ENCODE results near the gene UROC1.

UROC1 gene

DNA sequence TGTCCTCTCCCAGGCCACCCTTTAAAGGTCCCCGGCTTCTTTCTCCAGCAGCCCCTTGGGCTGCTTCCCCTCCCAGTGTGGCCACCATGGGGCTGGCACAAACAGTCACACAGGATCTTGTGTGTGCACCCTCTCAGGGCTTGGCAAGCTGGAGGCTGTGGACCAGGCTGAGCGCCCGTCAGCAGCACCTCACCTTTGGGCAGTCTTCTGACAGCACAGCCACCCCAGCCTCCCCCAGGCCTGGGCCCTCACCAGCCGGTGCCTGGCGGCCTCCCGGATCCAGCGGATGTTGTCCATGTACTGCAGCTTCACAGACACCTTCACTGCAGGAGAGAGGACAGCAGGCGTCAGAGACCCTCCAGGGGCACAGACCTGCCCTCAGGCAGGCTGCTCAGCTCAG, 21.8 kb downstream of the UROC1 start:
- TF ChIP-seq TAF1 (IDR thresholded peaks at IDR 0.05; ENCODE audit: borderline replicate concordance, insufficient read depth, low read length): no peak
- no peak for TF ChIP-seq SIN3A (IDR thresholded peaks at IDR 0.05; ENCODE audit: borderline replicate concordance, insufficient read depth, low read length)
- TF ChIP-seq, protein P1, sequence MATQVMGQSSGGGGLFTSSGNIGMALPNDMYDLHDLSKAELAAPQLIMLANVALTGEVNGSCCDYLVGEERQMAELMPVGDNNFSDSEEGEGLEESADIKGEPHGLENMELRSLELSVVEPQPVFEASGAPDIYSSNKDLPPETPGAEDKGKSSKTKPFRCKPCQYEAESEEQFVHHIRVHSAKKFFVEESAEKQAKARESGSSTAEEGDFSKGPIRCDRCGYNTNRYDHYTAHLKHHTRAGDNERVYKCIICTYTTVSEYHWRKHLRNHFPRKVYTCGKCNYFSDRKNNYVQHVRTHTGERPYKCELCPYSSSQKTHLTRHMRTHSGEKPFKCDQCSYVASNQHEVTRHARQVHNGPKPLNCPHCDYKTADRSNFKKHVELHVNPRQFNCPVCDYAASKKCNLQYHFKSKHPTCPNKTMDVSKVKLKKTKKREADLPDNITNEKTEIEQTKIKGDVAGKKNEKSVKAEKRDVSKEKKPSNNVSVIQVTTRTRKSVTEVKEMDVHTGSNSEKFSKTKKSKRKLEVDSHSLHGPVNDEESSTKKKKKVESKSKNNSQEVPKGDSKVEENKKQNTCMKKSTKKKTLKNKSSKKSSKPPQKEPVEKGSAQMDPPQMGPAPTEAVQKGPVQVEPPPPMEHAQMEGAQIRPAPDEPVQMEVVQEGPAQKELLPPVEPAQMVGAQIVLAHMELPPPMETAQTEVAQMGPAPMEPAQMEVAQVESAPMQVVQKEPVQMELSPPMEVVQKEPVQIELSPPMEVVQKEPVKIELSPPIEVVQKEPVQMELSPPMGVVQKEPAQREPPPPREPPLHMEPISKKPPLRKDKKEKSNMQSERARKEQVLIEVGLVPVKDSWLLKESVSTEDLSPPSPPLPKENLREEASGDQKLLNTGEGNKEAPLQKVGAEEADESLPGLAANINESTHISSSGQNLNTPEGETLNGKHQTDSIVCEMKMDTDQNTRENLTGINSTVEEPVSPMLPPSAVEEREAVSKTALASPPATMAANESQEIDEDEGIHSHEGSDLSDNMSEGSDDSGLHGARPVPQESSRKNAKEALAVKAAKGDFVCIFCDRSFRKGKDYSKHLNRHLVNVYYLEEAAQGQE (IDR thresholded peaks at IDR 0.05; ENCODE audit: insufficient read depth in 1 of 2, low read depth in 2 of 2, low read length in 2 of 2): no peak
- TF ChIP-seq FOXP2 (optimal IDR thresholded peaks at IDR 0.05; ENCODE audit: borderline replicate concordance, extremely low read depth, extremely low read length, insufficient read depth): no peak
- no peak for TF ChIP-seq POLR2AphosphoS5 (IDR thresholded peaks at IDR 0.05; ENCODE audit: low read depth, low read length)

DNA sequence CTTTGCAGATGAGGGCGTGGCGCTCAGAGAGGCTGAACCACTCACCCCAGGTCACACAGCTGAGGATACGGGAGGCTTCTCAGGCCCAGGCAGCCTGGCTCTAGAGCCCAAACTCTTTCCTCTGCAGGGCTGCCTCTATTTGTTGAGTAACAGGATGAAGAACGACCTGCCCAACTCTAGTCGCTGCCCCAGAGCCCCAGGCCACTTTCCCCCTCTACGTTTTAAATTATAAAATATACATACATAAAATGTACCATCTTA, 22.7 kb downstream of the UROC1 start:
- TF ChIP-seq, protein P1 (IDR thresholded peaks at IDR 0.05; ENCODE audit: insufficient read depth in 1 of 2, low read depth in 2 of 2, low read length in 2 of 2): no peak
- no peak for TF ChIP-seq SIN3A (IDR thresholded peaks at IDR 0.05; ENCODE audit: borderline replicate concordance, insufficient read depth, low read length)
- no peak for TF ChIP-seq FOXP2 (optimal IDR thresholded peaks at IDR 0.05; ENCODE audit: borderline replicate concordance, extremely low read depth, extremely low read length, insufficient read depth)
- no peak for TF ChIP-seq TAF1 (IDR thresholded peaks at IDR 0.05; ENCODE audit: borderline replicate concordance, insufficient read depth, low read length)
- no peak for TF ChIP-seq POLR2AphosphoS5 (IDR thresholded peaks at IDR 0.05; ENCODE audit: low read depth, low read length)

DNA sequence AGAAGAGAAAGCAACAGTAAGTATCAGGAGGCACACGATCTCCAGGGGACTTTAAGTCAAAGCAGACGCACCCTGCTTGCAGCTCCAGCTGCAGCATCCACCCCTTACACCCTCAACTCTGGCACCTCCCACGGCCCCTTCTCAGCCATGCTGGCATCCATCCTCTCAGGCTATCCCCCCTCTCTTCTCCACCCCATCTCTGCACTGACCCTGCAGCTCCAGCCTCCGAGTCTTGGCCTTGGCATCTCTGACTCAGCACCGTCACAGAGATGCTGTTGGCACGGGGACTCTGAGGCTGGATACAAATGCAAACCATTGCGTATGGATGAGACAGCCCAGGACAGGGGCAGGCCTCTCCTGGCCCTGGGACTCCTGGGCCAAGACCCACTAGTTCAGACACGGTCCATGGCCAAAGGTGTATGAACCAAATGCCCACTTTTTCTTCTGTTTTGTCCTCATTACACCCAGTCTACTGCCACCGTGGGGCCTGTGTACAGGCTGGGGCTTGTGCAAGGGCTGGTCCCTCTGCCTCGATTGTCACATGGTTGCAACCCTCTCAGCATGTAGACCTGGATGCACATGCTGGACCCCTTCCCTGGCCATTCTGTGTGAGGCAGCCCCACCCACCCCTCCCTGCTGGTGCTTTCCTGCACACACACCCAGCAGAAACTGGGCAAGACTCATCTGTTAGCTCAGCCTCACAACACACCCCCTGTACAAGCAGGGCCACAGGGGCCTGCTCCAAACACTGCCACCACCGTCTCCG, 23.2 kb downstream of the UROC1 start:
- TF ChIP-seq SIN3A (IDR thresholded peaks at IDR 0.05; ENCODE audit: borderline replicate concordance, insufficient read depth, low read length) (no peak), POLR2AphosphoS5 (IDR thresholded peaks at IDR 0.05; ENCODE audit: low read depth, low read length) (no peak), TAF1 (IDR thresholded peaks at IDR 0.05; ENCODE audit: borderline replicate concordance, insufficient read depth, low read length) (no peak), FOXP2 (optimal IDR thresholded peaks at IDR 0.05; ENCODE audit: borderline replicate concordance, extremely low read depth, extremely low read length, insufficient read depth) (no peak)
- TF ChIP-seq, protein P1 (IDR thresholded peaks at IDR 0.05; ENCODE audit: insufficient read depth in 1 of 2, low read depth in 2 of 2, low read length in 2 of 2): no peak

DNA sequence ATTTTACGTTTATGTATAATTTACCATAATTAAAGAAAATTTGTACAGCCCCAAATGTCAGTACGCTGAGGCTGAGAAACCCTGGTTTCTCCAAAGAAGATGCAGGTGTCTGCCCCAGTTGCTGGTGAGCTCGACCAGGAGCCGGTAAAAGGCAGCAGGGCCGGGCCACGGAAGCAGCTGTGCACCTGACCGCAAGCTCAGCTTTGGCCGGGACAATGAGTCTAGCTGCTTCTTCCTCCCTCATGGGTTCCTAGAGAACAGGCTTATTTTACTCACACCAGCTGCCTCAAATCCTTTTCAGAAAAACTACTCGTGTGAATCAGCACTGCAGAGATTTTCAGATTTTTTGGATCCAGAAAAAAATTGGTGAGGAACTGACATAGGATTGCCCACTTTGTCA, 23.8 kb downstream of the UROC1 start:
- TF ChIP-seq FOXP2 (optimal IDR thresholded peaks at IDR 0.05; ENCODE audit: borderline replicate concordance, extremely low read depth, extremely low read length, insufficient read depth) (no peak), TAF1 (IDR thresholded peaks at IDR 0.05; ENCODE audit: borderline replicate concordance, insufficient read depth, low read length) (no peak), SIN3A (IDR thresholded peaks at IDR 0.05; ENCODE audit: borderline replicate concordance, insufficient read depth, low read length) (no peak), POLR2AphosphoS5 (IDR thresholded peaks at IDR 0.05; ENCODE audit: low read depth, low read length) (no peak)
- TF ChIP-seq, protein P1 (IDR thresholded peaks at IDR 0.05; ENCODE audit: insufficient read depth in 1 of 2, low read depth in 2 of 2, low read length in 2 of 2): no peak

Measured in PFSK-1 (cell line).